Lower lobe of right lung (tissue), 2 donors: Measurements from ENCODE around the gene NRP2. TPM values are rescaled to one million over a fixed set of nuclear protein-coding genes. Genes with fewer than 3 reads are reported as not detected.

ENCODE experiments used
- ATAC-seq, 2 donors: fragments of 200-7000 bp; cut with Tn5 transposase; one replicate each; pipeline ENCODE4 v1.9.1; 2020 to 2022; ENCODE audit warnings: mild to moderate bottlenecking in 2 of 2, moderate library complexity in 2 of 2
- DNase-seq: peaks from one replicate; pipeline ENCODE4 v3.0.0-alpha.2; 2020
- H3K27ac ChIP-seq: fragments of 200-600 bp; one replicate; pipeline ENCODE4 v1.8.0; 2022
- H3K27me3 ChIP-seq: fragments of 200-600 bp; one replicate; pipeline ENCODE4 v1.8.0; 2022; ENCODE audit warnings: low read depth
- H3K36me3 ChIP-seq: fragments of 200-600 bp; one replicate; pipeline ENCODE4 v1.8.0; 2022; ENCODE audit warnings: mild to moderate bottlenecking
- H3K4me1 ChIP-seq: fragments of 200-600 bp; one replicate; pipeline ENCODE4 v1.8.0; 2022
- H3K4me3 ChIP-seq: fragments of 200-600 bp; one replicate; pipeline ENCODE4 v1.8.0; 2022; ENCODE audit warnings: mild to moderate bottlenecking
- H3K9me3 ChIP-seq: fragments of 200-600 bp; one replicate; pipeline ENCODE4 v1.8.0; 2022
- intact Hi-C: fragments of 100-400 bp; cut with DNase I; formaldehyde crosslinking; loops from one replicate; pipeline ENCODE4 v1.11.0; 2022
- total RNA-seq: library from RNA; stranded (reverse); fragmentation: NEBNext Ultra II Directional; extraction: Animal tissue kit (Norgen Biotek cat#: 25700); gene quantifications from one replicate; pipeline ENCODE4 v1.2.1, GENCODE V29; 2021
- TF ChIP-seq, protein P1 (sequence below): fragments of 200-600 bp; IDR thresholded peaks from one replicate; pipeline ENCODE4 v1.8.0; 2022; ENCODE audit warnings: antibody characterized with exemption, mild to moderate bottlenecking
- donor health status: DM: no; HTN: yes; CAD: no; lungs with severe emphysema.

NRP2 gene
- total RNA-seq, 1 donor from 2014 or later: 67.5 TPM

GRCh38 chr2:205660521-205661124 lies 21.7 kb upstream of the NRP2 start:
- DNase-seq (no peak), ATAC-seq (peak; percentile 40 to 45)
- Histone ChIP-seq H3K4me1 (peaks cover 17% of the 10 kb centered on the region), H3K9me3 (no peaks in the 10 kb centered on the region), H3K36me3 (no peaks in the 10 kb centered on the region), H3K4me3 (no peak overlapping the region), H3K27ac (peak overlapping the region; percentile 46), H3K27me3 (no peaks in the 10 kb centered on the region)
- TF ChIP-seq, protein P1, sequence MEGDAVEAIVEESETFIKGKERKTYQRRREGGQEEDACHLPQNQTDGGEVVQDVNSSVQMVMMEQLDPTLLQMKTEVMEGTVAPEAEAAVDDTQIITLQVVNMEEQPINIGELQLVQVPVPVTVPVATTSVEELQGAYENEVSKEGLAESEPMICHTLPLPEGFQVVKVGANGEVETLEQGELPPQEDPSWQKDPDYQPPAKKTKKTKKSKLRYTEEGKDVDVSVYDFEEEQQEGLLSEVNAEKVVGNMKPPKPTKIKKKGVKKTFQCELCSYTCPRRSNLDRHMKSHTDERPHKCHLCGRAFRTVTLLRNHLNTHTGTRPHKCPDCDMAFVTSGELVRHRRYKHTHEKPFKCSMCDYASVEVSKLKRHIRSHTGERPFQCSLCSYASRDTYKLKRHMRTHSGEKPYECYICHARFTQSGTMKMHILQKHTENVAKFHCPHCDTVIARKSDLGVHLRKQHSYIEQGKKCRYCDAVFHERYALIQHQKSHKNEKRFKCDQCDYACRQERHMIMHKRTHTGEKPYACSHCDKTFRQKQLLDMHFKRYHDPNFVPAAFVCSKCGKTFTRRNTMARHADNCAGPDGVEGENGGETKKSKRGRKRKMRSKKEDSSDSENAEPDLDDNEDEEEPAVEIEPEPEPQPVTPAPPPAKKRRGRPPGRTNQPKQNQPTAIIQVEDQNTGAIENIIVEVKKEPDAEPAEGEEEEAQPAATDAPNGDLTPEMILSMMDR: no peak
- intact Hi-C loops: no loop called here

DNA sequence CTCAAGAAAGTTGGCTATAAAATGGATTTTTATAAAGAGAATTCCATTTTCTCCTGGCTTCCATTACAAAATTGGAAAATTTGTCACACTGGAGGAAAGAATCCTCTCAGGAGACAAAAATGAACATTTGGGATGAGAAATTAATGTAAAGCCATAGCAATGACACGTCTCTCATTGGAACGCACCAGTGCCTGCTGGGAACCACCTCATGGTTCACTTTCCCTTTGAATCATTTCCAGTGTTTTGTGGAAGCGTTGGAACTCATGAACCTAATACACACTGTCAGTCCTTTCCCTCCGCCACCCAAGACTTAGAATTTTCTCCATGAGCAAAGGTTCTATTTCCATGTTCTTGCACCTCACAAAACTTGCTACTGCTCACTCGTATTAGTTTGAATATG lies 21.0 kb upstream of the NRP2 start:
- Histone ChIP-seq H3K9me3 (no peaks in the 10 kb centered on the region), H3K36me3 (no peaks in the 10 kb centered on the region), H3K4me1 (peaks cover 17% of the 10 kb centered on the region), H3K27me3 (no peaks in the 10 kb centered on the region), H3K4me3 (no peak overlapping the region), H3K27ac (peak overlapping the region; percentile 46)
- TF ChIP-seq, protein P1: no peak
- ATAC-seq: no peak
- DNase-seq: no peak
- intact Hi-C loops: no loop called here

DNA sequence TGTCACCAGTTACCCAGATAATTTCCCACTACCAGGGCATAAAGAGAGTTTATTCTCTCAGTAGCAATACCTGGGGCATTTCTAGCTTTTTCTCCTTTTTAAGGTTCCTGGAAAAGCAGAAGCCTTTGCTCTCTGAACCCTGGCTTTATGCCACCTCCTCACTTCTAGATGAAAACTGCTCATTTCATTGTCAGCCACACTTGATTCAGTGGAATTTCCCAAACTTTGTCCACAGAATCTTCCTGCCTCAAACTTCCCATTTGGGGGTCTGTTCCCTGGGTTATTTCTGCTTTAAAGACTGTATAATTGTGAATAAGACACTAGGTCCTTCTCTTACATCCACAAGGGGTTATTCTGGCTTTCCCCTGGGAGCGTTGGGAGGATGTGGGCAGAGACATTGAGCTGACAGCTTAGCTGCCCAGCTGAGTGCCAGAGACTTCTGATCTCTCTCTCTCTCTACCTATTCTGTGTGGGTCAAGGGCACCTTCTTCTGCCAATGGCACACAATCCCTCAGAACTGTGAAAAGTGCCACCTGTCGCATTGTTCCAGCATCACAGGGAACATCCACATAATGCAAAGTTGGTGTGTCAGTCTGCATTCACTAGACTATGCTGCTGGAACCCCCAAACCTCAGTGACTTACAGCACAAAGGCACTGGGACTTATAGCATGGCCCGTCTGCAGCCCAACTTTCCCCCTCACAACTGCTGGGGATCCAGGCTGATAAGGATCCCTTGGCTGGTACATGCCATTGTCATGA lies 19.9 kb upstream of the NRP2 start:
- no peak for ATAC-seq
- intact Hi-C loops: no loop called here
- Histone ChIP-seq H3K27me3 (no peaks in the 10 kb centered on the region), H3K4me3 (no peak overlapping the region), H3K9me3 (no peaks in the 10 kb centered on the region), H3K4me1 (peaks cover 8% of the 10 kb centered on the region), H3K27ac (no peak overlapping the region), H3K36me3 (no peaks in the 10 kb centered on the region)
- TF ChIP-seq, protein P1: no peak
- no peak for DNase-seq

- DNase-seq (no peak), ATAC-seq (no peak)
- Histone ChIP-seq H3K27ac (no peak overlapping the region), H3K4me3 (no peak overlapping the region), H3K27me3 (no peaks in the 10 kb centered on the region), H3K4me1 (peaks cover 3% of the 10 kb centered on the region), H3K36me3 (no peaks in the 10 kb centered on the region), H3K9me3 (no peaks in the 10 kb centered on the region)
- intact Hi-C loops: no loop called here
- TF ChIP-seq, protein P1: no peak
Measured at GRCh38 chr2:205665791-205666190, 16.5 kb upstream of the NRP2 start.

DNA sequence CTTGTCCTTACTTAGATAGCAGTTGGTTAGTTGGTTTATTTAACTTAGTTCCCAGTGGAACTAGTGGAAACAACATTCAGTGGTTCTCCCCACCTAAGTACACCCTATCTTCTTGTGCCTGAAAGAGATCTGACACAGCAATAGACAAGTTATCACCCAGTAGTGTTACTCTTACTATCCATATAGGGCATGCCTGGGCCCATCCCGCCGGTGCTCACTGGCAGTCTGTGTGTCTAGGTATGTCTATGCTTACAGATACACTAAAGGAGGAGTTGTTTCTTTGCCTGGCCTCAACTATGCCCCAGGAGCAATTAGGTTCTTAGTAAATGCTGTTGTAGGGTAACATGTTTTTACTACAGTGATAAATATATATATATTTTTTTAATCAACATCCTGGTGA lies 12.0 kb upstream of the NRP2 start:
- Histone ChIP-seq H3K4me1 (no peaks in the 10 kb centered on the region), H3K4me3 (no peak overlapping the region), H3K9me3 (no peaks in the 10 kb centered on the region), H3K36me3 (no peaks in the 10 kb centered on the region), H3K27me3 (no peaks in the 10 kb centered on the region), H3K27ac (no peak overlapping the region)
- DNase-seq (no peak), ATAC-seq (no peak)
- TF ChIP-seq, protein P1: no peak
- intact Hi-C loops: no loop called here
